Hepatocyte (in vitro differentiated cells): ENCODE data around the gene HTR2B. TPM values are rescaled to one million over a fixed set of nuclear protein-coding genes. Genes with fewer than 3 reads are reported as not detected.

Experiments
- DNase-seq: peaks from one replicate; pipeline ENCODE4 v3.0.0-alpha.2; 2016; ENCODE audit warnings: low spot score
- H2AFZ ChIP-seq: fragments of 200-600 bp; sonication (generic); 2 replicates; pipeline ENCODE4 v1.6.0; 2016; ENCODE audit warnings: antibody characterized with exemption, mild to moderate bottlenecking
- H3K27ac ChIP-seq: fragments of 200-600 bp; sonication (generic); 2 replicates; pipeline ENCODE4 v1.5.1; 2016; ENCODE audit warnings: mild to moderate bottlenecking
- H3K27me3 ChIP-seq: fragments of 200-600 bp; sonication (generic); 2 replicates; pipeline ENCODE4 v1.6.1; 2016
- H3K36me3 ChIP-seq: fragments of 200-600 bp; sonication (generic); replicated peaks from 2 replicates; pipeline ENCODE4 v1.5.1; 2016; ENCODE audit warnings: low read depth; ENCODE audit not compliant: insufficient read depth
- H3K4me1 ChIP-seq: fragments of 200-600 bp; sonication (generic); 2 replicates; pipeline ENCODE4 v1.5.1; 2016; ENCODE audit warnings: mild to moderate bottlenecking, moderate library complexity; ENCODE audit not compliant: insufficient read depth
- H3K4me2 ChIP-seq: fragments of 200-600 bp; sonication (generic); 2 replicates; pipeline ENCODE4 v1.6.0; 2016
- H3K4me3 ChIP-seq: fragments of 200-600 bp; sonication (generic); 2 replicates; pipeline ENCODE4 v1.5.1; 2016; ENCODE audit warnings: mild to moderate bottlenecking
- H3K79me2 ChIP-seq: fragments of 200-600 bp; sonication (generic); 2 replicates; pipeline ENCODE4 v1.6.0; 2017; ENCODE audit warnings: mild to moderate bottlenecking
- H3K9me2 ChIP-seq: fragments of 200-600 bp; sonication (generic); replicated peaks from 2 replicates; pipeline ENCODE4 v1.6.0; 2017; ENCODE audit warnings: mild to moderate bottlenecking; ENCODE audit not compliant: insufficient read depth
- H3K9me3 ChIP-seq: fragments of 200-600 bp; sonication (generic); 2 replicates; pipeline ENCODE4 v1.5.1; 2016; ENCODE audit warnings: low read depth, mild to moderate bottlenecking
- H4K20me1 ChIP-seq: fragments of 200-600 bp; sonication (generic); 2 replicates; pipeline ENCODE4 v1.6.0; 2016; ENCODE audit warnings: mild to moderate bottlenecking; ENCODE audit not compliant: insufficient read depth, poor library complexity, severe bottlenecking
- CTCF ChIP-seq: fragments of 200-600 bp; sonication (generic); IDR thresholded peaks from 2 replicates; pipeline ENCODE4 v1.5.1; 2016; ENCODE audit warnings: antibody characterized with exemption, mild to moderate bottlenecking; ENCODE audit not compliant: poor library complexity
- EZH2 ChIP-seq: fragments of 200-600 bp; sonication (generic); IDR thresholded peaks from 2 replicates; pipeline ENCODE4 v1.6.1; 2016; ENCODE audit warnings: antibody characterized with exemption, mild to moderate bottlenecking, borderline replicate concordance
- EZH2phosphoT487 ChIP-seq: fragments of 200-600 bp; sonication (generic); IDR thresholded peaks from one replicate; pipeline ENCODE4 v1.6.1; 2018; ENCODE audit warnings: antibody characterized with exemption, mild to moderate bottlenecking, low read depth, moderate library complexity; ENCODE audit not compliant: unreplicated experiment, severe bottlenecking
- WGBS: methylation state at CpG from one replicate; pipeline ENCODE4 v1.1.6; 2016; ENCODE audit warnings: low lambda C conversion rate; ENCODE audit errors: missing lambda C conversion rate; 5-methylcytosine and 5-hydroxymethylcytosine counted together
- polyA plus RNA-seq: library from polyadenylated mRNA; unstranded; fragments of >200 nt; fragmentation: Nextera tagmentation; extraction: Ambion mirVana; gene quantifications from 2 replicates; pipeline ENCODE4 v1.2.1, GENCODE V29; 2016
- total RNA-seq: library from RNA; depleted of rRNA; stranded (reverse); fragments of >200 nt; gene quantifications from 2 replicates; pipeline ENCODE4 v1.2.3, GENCODE V29; 2014

The HTR2B gene
- total and polyA plus RNA-seq, 2 experiments from 2014 or later: 0.73 to 1.1 TPM

- H3K4me1 ChIP-seq: peaks cover 16% of the 10 kb centered on the region
- no peaks in the 10 kb centered on the region for H3K9me3 ChIP-seq
- WGBS: 25% methylated on average over 4 of the region's 4 CpGs
- peaks cover 4% of the 10 kb centered on the region for H3K79me2 ChIP-seq
- H4K20me1 ChIP-seq: no peaks in the 10 kb centered on the region
- H2AFZ ChIP-seq: no peak overlapping the region
- DNase-seq: peak; percentile 34
- H3K27me3 ChIP-seq: no peaks in the 10 kb centered on the region
- H3K27ac ChIP-seq: peak overlapping the region; percentile 26
- TF ChIP-seq CTCF (no peak), EZH2phosphoT487 (no peak), EZH2 (no peak)
- H3K4me2 ChIP-seq: no peak overlapping the region
- no peak overlapping the region for H3K4me3 ChIP-seq
- peaks cover 1% of the 10 kb centered on the region for H3K36me3 ChIP-seq
- H3K9me2 ChIP-seq: no peaks in the 10 kb centered on the region
These were observed 36.1 kb downstream of the HTR2B start for GRCh38 chr2:231088754-231089153.

GRCh38 chr2:231084565-231084964, 40.3 kb downstream of the HTR2B start:
- no peak overlapping the region for H3K27ac ChIP-seq
- peaks cover 4% of the 10 kb centered on the region for H3K36me3 ChIP-seq
- no peak for TF ChIP-seq EZH2
- TF ChIP-seq EZH2phosphoT487: no peak
- no peak for TF ChIP-seq CTCF
- DNase-seq: no peak
- WGBS: 100% methylated on average over 1 of the region's 1 CpG
- no peaks in the 10 kb centered on the region for H3K27me3 ChIP-seq
- no peaks in the 10 kb centered on the region for H4K20me1 ChIP-seq
- no peaks in the 10 kb centered on the region for H3K9me3 ChIP-seq
- no peak overlapping the region for H2AFZ ChIP-seq
- no peak overlapping the region for H3K4me2 ChIP-seq
- H3K4me1 ChIP-seq: peaks cover 9% of the 10 kb centered on the region
- no peaks in the 10 kb centered on the region for H3K9me2 ChIP-seq
- no peak overlapping the region for H3K4me3 ChIP-seq
- H3K79me2 ChIP-seq: no peaks in the 10 kb centered on the region

GRCh38 chr2:231069379-231070054, 55.3 kb downstream of the HTR2B start:
- H3K27me3 ChIP-seq: no peaks in the 10 kb centered on the region
- H3K9me2 ChIP-seq: no peaks in the 10 kb centered on the region
- peaks cover 9% of the 10 kb centered on the region for H3K79me2 ChIP-seq
- H3K4me2 ChIP-seq: peak overlapping the region; percentile 10
- TF ChIP-seq EZH2phosphoT487 (no peak), EZH2 (no peak), CTCF (no peak)
- DNase-seq: peak; percentile 37
- H2AFZ ChIP-seq: no peak overlapping the region
- H4K20me1 ChIP-seq: no peaks in the 10 kb centered on the region
- peaks cover 14% of the 10 kb centered on the region for H3K4me1 ChIP-seq
- no peaks in the 10 kb centered on the region for H3K9me3 ChIP-seq
- H3K36me3 ChIP-seq: no peaks in the 10 kb centered on the region
- WGBS: 89% methylated on average over 1 of the region's 1 CpG
- peak overlapping the region; percentile 74 for H3K27ac ChIP-seq
- H3K4me3 ChIP-seq: no peak overlapping the region
